Stimulated activated CD4-positive, alpha-beta T cell treated with anti-CD3 and anti-CD28 coated beads, Interleukin-1b, Interleukin-23, amount 100 ng/mL, for 24 hours (primary cell): ENCODE results near the gene CPSF4L.
"Not testable (repeated sequence)": the region's sequence is repeated elsewhere in the genome, so short reads cannot be mapped to it uniquely, and the experiment has no call there.

Experiments
- DNase-seq, 4 experiments: peaks; one replicate each; pipeline ENCODE4 v3.0.0-alpha.2; 2020; ENCODE audit warnings: low read depth in 4 of 4, low spot score in 1 of 4

CPSF4L gene

GRCh38 chr17:73261617-73261951, at the start of gene CPSF4L:
Gene CPSF4L, minus strand, starts transcription at chr17:73261880. Its CDS starts 62 bp downstream, at chr17:73261818.
- DNase-seq = no peak

- no peak for DNase-seq
These were observed 49.7 kb upstream of the CPSF4L start for GRCh38 chr17:73311428-73311780.

DNA sequence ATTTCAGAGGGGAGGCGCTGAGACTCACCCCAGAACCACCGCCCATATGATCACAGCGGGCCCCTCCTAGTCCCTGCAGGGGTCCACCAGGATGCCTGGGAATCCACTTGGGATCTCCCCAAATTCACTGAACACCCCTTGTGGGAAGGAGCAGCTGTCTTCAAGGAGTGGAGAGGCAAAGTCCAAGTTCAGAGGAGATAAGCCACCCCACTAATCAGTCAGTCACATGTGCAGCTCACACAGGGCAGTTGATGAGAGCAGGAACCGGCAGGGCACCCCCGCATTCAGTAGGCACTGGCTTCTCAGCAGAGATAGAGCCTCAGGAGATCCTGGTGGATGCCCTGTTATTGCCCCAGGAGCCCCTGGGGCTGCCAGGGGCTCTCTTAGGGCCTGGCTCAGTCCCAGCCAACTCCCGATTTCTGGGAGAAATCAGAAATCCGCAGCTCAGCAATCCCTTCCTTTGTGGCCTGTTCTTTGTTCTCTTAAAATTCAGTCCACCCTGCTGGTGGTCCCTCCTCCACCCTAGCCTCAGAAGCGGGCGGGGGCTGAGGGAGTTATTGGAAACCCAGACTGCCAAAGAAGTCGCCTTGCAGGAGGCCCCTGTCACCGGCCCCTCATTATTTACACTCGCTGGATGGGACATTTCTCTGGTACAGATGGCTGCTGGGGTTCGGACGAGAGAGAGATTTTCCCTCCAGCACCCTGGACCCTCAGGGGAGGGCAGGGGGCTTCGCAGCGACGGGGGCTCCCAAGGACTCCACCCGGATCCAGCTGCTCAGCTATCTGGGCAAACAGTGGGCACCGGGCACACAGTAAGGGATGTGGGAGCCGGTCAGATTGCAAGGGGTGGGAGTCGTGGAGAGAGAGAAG, 48.3 kb upstream of the CPSF4L start:
- DNase-seq = no peak

DNA sequence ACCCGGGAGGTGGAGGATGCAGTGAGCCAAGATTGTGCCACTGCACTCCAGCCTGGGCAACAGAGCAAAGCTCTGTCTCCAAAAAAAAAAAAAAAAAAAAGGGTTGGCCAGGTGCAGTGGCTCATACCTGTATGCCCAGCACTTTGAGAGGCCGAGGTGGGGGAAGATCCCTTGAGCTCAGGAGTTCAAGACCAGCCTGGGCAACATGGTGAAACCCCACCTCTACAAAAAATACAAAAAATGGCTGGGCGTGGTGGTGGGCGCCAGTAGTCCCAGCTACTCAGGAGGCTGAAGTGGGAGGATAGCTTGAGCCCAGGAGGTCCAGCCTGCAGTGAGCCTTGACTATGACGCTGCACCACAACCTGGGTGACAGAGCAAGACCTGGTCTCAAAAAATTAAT, 47.3 kb upstream of the CPSF4L start:
- DNase-seq = not testable (repeated sequence)

DNA sequence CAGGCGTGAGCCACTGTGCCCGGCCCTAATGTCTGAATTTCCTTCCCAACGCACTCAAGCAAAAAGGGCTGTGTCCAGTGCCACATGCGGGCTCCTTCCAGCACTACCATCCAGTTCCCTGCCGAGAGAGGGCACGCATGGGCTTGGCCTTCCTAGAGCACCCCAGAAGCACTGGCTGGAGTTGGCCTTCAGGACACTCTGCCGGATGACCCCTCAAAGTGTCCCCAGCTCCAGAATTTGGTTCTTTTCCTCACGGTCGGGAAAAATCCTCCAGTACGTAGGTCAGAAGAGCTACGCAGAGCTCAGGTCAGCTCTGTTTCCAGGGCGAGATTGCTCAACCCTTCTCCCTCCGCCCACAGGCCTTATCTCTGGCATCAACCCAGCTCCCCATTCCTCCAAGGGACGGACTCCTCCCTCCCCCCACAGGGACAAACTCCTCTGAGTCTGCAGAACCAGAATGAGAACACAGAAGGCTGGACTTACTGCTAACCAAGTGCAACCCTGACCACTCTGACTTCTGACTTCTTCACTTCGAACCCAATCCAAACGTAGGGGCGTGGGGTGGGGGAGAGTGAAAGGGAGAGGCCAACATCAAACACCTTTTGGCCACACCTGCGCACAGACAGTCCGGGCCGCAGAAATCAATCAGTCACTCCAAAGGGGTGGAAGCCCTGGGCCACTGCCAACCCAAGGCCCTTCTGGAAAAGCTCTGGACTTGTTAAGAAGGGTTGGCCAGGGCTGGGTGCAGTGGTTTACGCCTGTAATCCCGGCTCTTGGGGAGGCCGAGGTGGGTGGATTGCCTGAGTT, 46.5 kb upstream of the CPSF4L start:
- no peak for DNase-seq

- DNase-seq = no peak
These were observed 45.5 kb upstream of the CPSF4L start for GRCh38 chr17:73307130-73307529.

GRCh38 chr17:73305845-73306836, 44.5 kb upstream of the CPSF4L start:
- DNase-seq = no peak

DNA sequence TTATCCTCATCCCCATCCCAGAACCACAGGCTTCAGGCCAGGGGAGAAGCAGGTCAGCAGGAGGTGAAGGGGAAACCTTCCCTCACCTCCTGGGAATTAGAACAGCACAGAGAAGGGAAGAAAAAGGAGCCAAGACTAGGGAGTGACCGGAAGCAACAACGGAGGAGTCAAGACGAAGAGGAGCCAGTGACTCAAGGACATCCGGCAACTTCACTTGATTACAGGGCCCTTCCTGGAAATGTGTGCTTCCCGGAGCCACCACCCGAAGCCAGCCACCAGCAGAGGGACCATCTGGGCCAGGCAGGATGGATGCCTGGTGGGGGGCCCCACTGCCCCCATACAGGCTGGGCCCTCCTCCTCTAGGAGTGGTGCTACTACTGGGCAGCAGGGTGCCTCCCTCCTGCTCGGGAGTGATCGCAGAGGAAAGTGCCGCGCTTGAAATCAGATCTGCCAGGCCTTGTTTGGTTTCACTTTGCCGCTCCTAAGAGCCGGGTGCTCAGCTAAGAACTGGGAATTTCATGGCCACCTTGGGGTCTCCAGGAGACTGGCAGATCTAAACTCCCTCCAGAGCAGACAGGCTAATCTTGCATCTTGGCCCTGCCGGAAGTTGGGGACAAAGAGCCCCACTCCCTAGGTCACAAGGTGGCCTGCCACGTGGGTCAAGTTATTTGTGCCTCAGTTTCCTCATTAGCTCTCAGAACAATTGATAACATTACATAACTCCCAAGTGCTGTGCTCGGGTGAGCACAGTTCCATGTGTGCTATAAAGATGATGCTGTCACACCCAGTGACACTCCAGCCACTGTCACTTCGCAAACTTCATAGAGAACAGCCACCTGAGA, 43.5 kb upstream of the CPSF4L start:
- no peak for DNase-seq

- no peak for DNase-seq
These were observed 42.8 kb upstream of the CPSF4L start for GRCh38 chr17:73304438-73304837.

DNA sequence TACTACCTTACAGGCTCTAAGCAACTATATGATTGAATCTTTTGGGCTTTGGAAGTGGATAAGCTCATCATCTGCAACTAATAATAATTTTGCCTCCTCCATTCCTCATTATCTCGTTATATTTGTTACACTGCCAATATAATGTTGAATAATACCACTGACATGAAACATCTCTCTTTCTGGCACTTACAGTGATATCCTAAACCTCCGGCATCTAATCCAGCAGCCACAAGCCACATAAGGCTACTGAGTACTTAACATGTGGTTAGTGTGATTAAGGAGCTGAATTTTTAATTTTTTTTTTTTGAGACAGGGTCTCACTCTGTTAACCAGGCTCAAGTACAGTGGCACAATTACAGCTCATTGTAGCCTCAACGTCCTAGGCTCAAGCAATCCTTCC, 40.5 kb upstream of the CPSF4L start:
- DNase-seq = no peak

DNA sequence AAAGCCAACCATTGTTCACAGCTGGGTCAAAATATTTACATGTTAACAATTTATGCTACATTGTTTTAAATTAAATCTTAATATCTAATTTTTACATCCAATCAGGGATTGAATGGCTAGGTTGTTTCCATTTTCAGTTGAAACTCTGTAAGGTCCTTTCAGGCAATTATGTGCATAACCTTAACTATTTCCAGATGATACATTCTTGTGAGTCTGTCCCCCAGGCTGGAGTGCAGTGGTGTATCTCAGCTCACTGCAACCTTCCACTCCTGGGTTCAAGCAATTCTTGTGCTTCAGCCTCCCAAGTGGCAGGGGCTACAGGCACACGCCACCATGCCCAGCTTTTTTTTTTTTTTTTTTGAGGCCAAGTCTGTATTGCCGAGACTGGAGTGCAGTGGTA, 39.7 kb upstream of the CPSF4L start:
- no peak for DNase-seq

GRCh38 chr17:73300392-73300791, 38.7 kb upstream of the CPSF4L start:
- no peak for DNase-seq

- DNase-seq = no peak
These were observed 36.5 kb upstream of the CPSF4L start for GRCh38 chr17:73297934-73298861.

- DNase-seq = no peak
These were observed 31.8 kb upstream of the CPSF4L start for GRCh38 chr17:73293480-73293911.

GRCh38 chr17:73293031-73293430, 31.4 kb upstream of the CPSF4L start:
- no peak for DNase-seq

GRCh38 chr17:73292031-73292531, 30.4 kb upstream of the CPSF4L start:
- no peak for DNase-seq

- no peak for DNase-seq
These were observed 29.7 kb upstream of the CPSF4L start for GRCh38 chr17:73291260-73291801.

- no peak for DNase-seq
These were observed 28.9 kb upstream of the CPSF4L start for GRCh38 chr17:73290399-73291259.
